Osteocyte (in vitro differentiated cells): ENCODE measurements around the gene UBE2H. TPM values are rescaled to one million over a fixed set of nuclear protein-coding genes. Genes with fewer than 3 reads are reported as not detected.

Experiments used
- DNase-seq: peaks from one replicate; pipeline ENCODE4 v3.0.0; 2021; ENCODE audit warnings: mixed read lengths; ENCODE audit not compliant: unreplicated experiment; ENCODE audit errors: extremely low spot score
- H3K27ac Mint-ChIP-seq: one replicate; pipeline ENCODE4 v1.8.0; 2021; ENCODE audit warnings: mild to moderate bottlenecking, mixed read lengths; ENCODE audit not compliant: unreplicated experiment
- H3K27me3 Mint-ChIP-seq: one replicate; pipeline ENCODE4 v1.8.0; 2021; ENCODE audit warnings: mixed read lengths; ENCODE audit not compliant: unreplicated experiment
- H3K36me3 Mint-ChIP-seq: one replicate; pipeline ENCODE4 v1.8.0; 2021; ENCODE audit warnings: mixed read lengths; ENCODE audit not compliant: unreplicated experiment
- H3K4me1 Mint-ChIP-seq: one replicate; pipeline ENCODE4 v1.8.0; 2021; ENCODE audit warnings: mixed read lengths; ENCODE audit not compliant: unreplicated experiment
- H3K4me3 Mint-ChIP-seq: one replicate; pipeline ENCODE4 v1.8.0; 2021; ENCODE audit warnings: mild to moderate bottlenecking, moderate library complexity, mixed read lengths; ENCODE audit not compliant: unreplicated experiment
- H3K9me3 Mint-ChIP-seq: one replicate; pipeline ENCODE4 v1.8.0; 2021; ENCODE audit warnings: mixed read lengths; ENCODE audit not compliant: unreplicated experiment
- CTCF ChIP-seq: fragments of 200-600 bp; sonication (generic); IDR thresholded peaks from 2 replicates; pipeline ENCODE4 v1.5.0; 2021; ENCODE audit warnings: antibody characterized with exemption, mild to moderate bottlenecking, moderate library complexity
- total RNA-seq: library from RNA; stranded (reverse); gene quantifications from 2 replicates; pipeline ENCODE4 v1.2.1, GENCODE V29; 2021

The UBE2H gene
- total RNA-seq, 1 donor from 2014 or later, result 160 TPM

GRCh38 chr7:129907122-129907736, 45.5 kb downstream of the UBE2H start:
- Mint-ChIP-seq H3K4me1 (peaks cover 24% of the 10 kb centered on the region), H3K9me3 (no peaks in the 10 kb centered on the region), H3K36me3 (peaks cover 27% of the 10 kb centered on the region), H3K27ac (no peak overlapping the region), H3K27me3 (no peaks in the 10 kb centered on the region), H3K4me3 (no peak overlapping the region)
- no peak for DNase-seq
- TF ChIP-seq CTCF, result no peak

GRCh38 chr7:129906700-129907099, 46.1 kb downstream of the UBE2H start:
- peaks cover 26% of the 10 kb centered on the region for H3K36me3 Mint-ChIP-seq
- no peak overlapping the region for H3K4me3 Mint-ChIP-seq
- no peaks in the 10 kb centered on the region for H3K27me3 Mint-ChIP-seq
- H3K27ac Mint-ChIP-seq, result no peak overlapping the region
- no peak for DNase-seq
- no peaks in the 10 kb centered on the region for H3K9me3 Mint-ChIP-seq
- TF ChIP-seq CTCF, result no peak
- H3K4me1 Mint-ChIP-seq, result peaks cover 22% of the 10 kb centered on the region

GRCh38 chr7:129903935-129904334, 48.8 kb downstream of the UBE2H start:
- Mint-ChIP-seq H3K4me1 (peaks cover 29% of the 10 kb centered on the region), H3K36me3 (peaks cover 31% of the 10 kb centered on the region), H3K27me3 (no peaks in the 10 kb centered on the region), H3K9me3 (no peaks in the 10 kb centered on the region), H3K27ac (no peak overlapping the region), H3K4me3 (no peak overlapping the region)
- DNase-seq, result no peak
- no peak for TF ChIP-seq CTCF

- Mint-ChIP-seq H3K4me1 (peaks cover 27% of the 10 kb centered on the region), H3K27me3 (no peaks in the 10 kb centered on the region), H3K27ac (no peak overlapping the region), H3K9me3 (no peaks in the 10 kb centered on the region), H3K36me3 (peaks cover 29% of the 10 kb centered on the region), H3K4me3 (no peak overlapping the region)
- no peak for TF ChIP-seq CTCF
- DNase-seq, result no peak
Measured at GRCh38 chr7:129902788-129903422, 49.9 kb downstream of the UBE2H start.

GRCh38 chr7:129898502-129899160, 54.1 kb downstream of the UBE2H start:
- Mint-ChIP-seq H3K4me1 (peaks cover 28% of the 10 kb centered on the region), H3K27me3 (no peaks in the 10 kb centered on the region)
- no peak for DNase-seq

More at GRCh38 chr7:129898502-129899160, 54.1 kb downstream of the UBE2H start:
- no peak overlapping the region for H3K27ac Mint-ChIP-seq
- H3K9me3 Mint-ChIP-seq, result no peaks in the 10 kb centered on the region
- H3K4me3 Mint-ChIP-seq, result no peak overlapping the region
- peaks cover 23% of the 10 kb centered on the region for H3K36me3 Mint-ChIP-seq
- no peak for TF ChIP-seq CTCF
